ENCODE data around the gene HSPA12B.

Gene HSPA12B

DNA sequence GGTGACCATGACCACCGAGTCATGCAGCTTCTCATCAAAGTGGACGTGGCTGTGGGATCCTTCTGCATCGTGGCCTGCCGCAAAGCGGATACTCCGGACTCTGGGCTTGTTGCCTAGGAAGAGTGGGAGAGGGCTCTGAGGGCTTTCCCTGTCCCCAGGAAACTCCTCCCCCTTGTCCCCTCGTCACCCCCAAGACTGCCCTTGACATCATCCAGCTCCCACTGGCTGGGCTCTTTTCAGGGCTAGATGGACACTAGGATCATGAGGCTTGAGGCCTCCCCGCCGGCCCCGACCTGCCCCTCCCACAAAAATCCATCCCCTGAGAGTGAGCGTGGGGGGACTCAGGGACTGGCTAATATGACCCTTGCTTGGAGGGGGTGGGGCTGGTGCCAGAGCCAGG lies 26.1 kb downstream of the HSPA12B start:
- no peak for TF ChIP-seq CTCF (IDR thresholded peaks at IDR 0.05; ENCODE audit: low read length, missing control alignments)
- DNase-seq (ENCODE audit: low read depth): no peak
- no peak overlapping the region for H3K4me3 ChIP-seq (replicated peaks; ENCODE audit: low read depth, low read length)

GRCh38 chr20:3759316-3759823 lies 26.9 kb downstream of the HSPA12B start:
- no peak for DNase-seq (ENCODE audit: low read depth)
- H3K4me3 ChIP-seq (replicated peaks; ENCODE audit: low read depth, low read length): no peak overlapping the region
- no peak for TF ChIP-seq CTCF (IDR thresholded peaks at IDR 0.05; ENCODE audit: low read length, missing control alignments)

DNA sequence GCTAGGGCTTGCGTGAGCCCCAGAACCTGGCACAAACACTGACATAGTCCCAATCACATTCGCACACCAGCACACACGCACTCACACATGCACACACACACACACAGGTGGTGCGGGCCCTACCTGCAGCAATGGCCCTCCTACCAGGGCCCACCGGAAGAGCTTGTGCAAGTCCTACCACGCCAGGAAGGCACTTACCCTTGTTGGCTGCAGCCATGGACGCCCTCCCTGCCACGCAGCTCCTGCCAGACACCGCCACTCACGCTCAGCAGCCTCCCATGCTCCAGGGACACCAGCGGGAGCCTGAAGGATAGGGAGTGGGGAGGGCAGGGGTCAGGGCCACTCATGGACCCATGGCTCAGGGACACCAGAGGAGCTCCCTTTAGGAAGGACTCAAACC lies 27.4 kb downstream of the HSPA12B start:
- no peak for TF ChIP-seq CTCF (IDR thresholded peaks at IDR 0.05; ENCODE audit: low read length, missing control alignments)
- H3K4me3 ChIP-seq (replicated peaks; ENCODE audit: low read depth, low read length): no peak overlapping the region
- no peak for DNase-seq (ENCODE audit: low read depth)

GRCh38 chr20:3760655-3761348 lies 28.3 kb downstream of the HSPA12B start:
- TF ChIP-seq CTCF (IDR thresholded peaks at IDR 0.05; ENCODE audit: low read length, missing control alignments): no peak
- H3K4me3 ChIP-seq (replicated peaks; ENCODE audit: low read depth, low read length): no peak overlapping the region
- no peak for DNase-seq (ENCODE audit: low read depth)

DNA sequence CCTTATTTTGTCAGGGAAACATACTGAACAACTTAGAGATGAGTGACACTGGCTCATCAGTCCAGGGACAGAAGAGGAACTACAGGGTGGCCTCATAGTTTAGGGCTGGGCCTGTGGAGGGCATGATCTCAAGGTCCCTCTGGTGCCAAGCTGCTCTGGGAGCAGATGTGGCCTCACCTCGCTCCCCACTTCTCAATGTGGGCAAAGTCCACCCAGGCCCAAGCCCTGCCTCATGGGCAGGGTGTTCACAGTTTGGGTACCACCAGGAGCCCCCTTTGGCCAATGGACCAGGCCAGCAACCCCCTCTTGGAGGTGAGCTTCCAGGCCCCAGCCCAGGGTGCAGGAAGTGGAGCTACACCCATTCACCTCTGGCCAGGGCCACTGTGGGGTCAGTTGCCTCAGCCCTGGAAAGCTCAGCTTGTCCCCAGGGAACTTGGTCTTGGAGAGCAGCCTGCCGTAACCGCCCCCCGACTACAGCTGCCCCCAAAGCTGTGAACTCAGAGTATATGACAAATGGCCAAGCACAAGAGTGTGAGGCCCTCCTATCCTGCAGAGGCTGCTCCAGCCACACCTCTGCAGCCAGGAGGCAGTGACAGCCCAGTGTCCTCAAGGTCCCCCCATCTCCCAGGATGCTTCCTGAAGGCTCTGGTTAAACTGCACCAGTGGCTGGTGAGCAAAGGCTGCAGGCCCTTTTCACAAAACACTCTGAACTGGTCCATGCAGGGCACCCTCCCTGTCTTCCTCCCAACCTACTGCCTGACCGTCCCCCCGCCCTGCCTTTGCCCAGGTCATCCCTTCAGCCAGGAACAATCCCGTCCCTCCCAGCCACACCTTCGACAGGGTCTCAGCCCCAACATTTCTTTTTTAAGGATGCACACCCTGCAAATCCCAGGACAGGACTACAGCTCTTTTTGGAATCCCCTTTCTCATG lies 31.5 kb downstream of the HSPA12B start:
- TF ChIP-seq CTCF (IDR thresholded peaks at IDR 0.05; ENCODE audit: low read length, missing control alignments): no peak
- no peak overlapping the region for H3K4me3 ChIP-seq (replicated peaks; ENCODE audit: low read depth, low read length)
- no peak for DNase-seq (ENCODE audit: low read depth)

DNA sequence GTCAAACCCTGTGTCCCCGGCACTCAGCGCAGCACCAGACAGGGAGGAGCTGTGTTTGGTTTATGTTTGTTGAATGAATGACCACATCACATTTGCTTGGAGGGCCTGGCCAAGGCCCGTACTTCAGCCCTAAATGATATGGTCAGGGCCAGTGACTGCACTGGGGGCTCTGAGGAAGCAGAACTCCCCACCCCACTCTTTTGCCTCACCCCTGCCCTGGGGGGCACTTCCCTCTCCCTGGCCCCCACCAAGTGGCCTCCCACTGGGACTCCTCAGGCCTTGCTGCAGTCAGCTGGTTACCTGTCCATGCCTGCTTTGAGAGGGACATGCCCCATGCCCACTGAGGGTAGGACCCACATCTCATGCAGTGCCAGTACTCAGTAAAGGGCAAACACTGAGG lies 32.2 kb downstream of the HSPA12B start:
- DNase-seq (ENCODE audit: low read depth): no peak
- TF ChIP-seq CTCF (IDR thresholded peaks at IDR 0.05; ENCODE audit: low read length, missing control alignments): no peak

More for the DNA sequence above, 32.2 kb downstream of the HSPA12B start:
- H3K4me3 ChIP-seq (replicated peaks; ENCODE audit: low read depth, low read length): no peak overlapping the region
